PC-9 (cell line): Measurements from ENCODE around the gene TGFBR1. TPM values are rescaled to one million over a fixed set of nuclear protein-coding genes. Genes with fewer than 3 reads are reported as not detected.

Experiments used
- BruUV-seq: library from RNA; stranded (reverse); fragments of 400-500 nt; replicated peaks from 2 replicates; lab custom pipeline; 2021; lab: Mats Ljungman, UMichigan
- CTCF ChIA-PET: fragments of 300-600 bp; sonication (Branson Sonifier 250); formaldehyde crosslinking; loops from one replicate; lab custom pipeline; 2022; ENCODE audit warnings: antibody characterized with exemption; lab: Charles Lee
- POLR2A ChIA-PET: fragments of 300-600 bp; sonication (Branson Sonifier 250); formaldehyde crosslinking; loops from one replicate; lab custom pipeline; 2022; ENCODE audit warnings: antibody characterized with exemption; ENCODE audit not compliant: unreplicated experiment; lab: Charles Lee
- DNase-seq, 2 experiments: peaks; one replicate each; pipeline versions ENCODE4 v3.0.0 to v3.0.0-alpha.2; 2015 to 2022; ENCODE audit warnings: mixed read lengths in 1 of 2
- H2AFZ ChIP-seq: fragments of 200-600 bp; sonication (generic); 2 replicates; pipeline ENCODE4 v1.8.1; 2017; ENCODE audit warnings: antibody characterized with exemption
- H3F3A ChIP-seq: fragments of 200-600 bp; sonication (generic); 2 replicates; pipeline ENCODE4 v1.8.1; 2017; ENCODE audit warnings: antibody characterized with exemption, mild to moderate bottlenecking, low read depth; ENCODE audit not compliant: insufficient read depth
- H3K27ac ChIP-seq: fragments of 200-600 bp; sonication (generic); 2 replicates; pipeline ENCODE4 v1.6.1; 2016; ENCODE audit warnings: mixed run types
- H3K27me3 ChIP-seq: fragments of 200-600 bp; sonication (generic); 2 replicates; pipeline ENCODE4 v1.6.1; 2016; ENCODE audit warnings: low read depth, mixed run types; ENCODE audit not compliant: insufficient read depth
- H3K36me3 ChIP-seq: fragments of 200-600 bp; sonication (generic); 2 replicates; pipeline ENCODE4 v1.6.1; 2016; ENCODE audit warnings: low read depth, mixed run types
- H3K4me1 ChIP-seq: fragments of 200-600 bp; sonication (generic); replicated peaks from 2 replicates; pipeline ENCODE4 v1.6.1; 2016; ENCODE audit warnings: mixed run types; ENCODE audit not compliant: insufficient read depth
- H3K4me2 ChIP-seq: fragments of 200-600 bp; sonication (generic); 2 replicates; pipeline ENCODE4 v1.6.1; 2017; ENCODE audit warnings: mixed run types
- H3K4me3 ChIP-seq: fragments of 200-600 bp; sonication (generic); 2 replicates; pipeline ENCODE4 v1.6.1; 2016; ENCODE audit warnings: mixed run types
- H3K79me2 ChIP-seq: fragments of 200-600 bp; sonication (generic); 2 replicates; pipeline ENCODE4 v1.6.1; 2017; ENCODE audit warnings: low read depth, mixed run types
- H3K9me2 ChIP-seq: fragments of 200-600 bp; sonication (generic); 2 replicates; pipeline ENCODE4 v1.8.1; 2017; ENCODE audit warnings: mild to moderate bottlenecking; ENCODE audit not compliant: insufficient read depth
- H3K9me3 ChIP-seq: fragments of 200-600 bp; sonication (generic); 2 replicates; pipeline ENCODE4 v1.8.1; 2016; ENCODE audit warnings: low read depth; ENCODE audit not compliant: insufficient read depth
- H4K20me1 ChIP-seq: fragments of 200-600 bp; sonication (generic); 2 replicates; pipeline ENCODE4 v1.8.1; 2017; ENCODE audit not compliant: insufficient read depth
- CTCF ChIP-seq: fragments of 200-600 bp; sonication (generic); conservative IDR thresholded peaks from 2 replicates; pipeline ENCODE4 v1.6.1; 2017; ENCODE audit warnings: mixed run types, antibody characterized with exemption, mild to moderate bottlenecking, moderate library complexity
- EZH2 ChIP-seq: fragments of 200-600 bp; sonication (generic); IDR thresholded peaks from 2 replicates; pipeline ENCODE4 v1.8.0; 2017; ENCODE audit warnings: antibody characterized with exemption, low read depth
- intact Hi-C: fragments of 100-400 bp; cut with micrococcal nuclease; formaldehyde crosslinking; loops from one replicate; pipeline ENCODE4 v1.10.0; 2022; ENCODE audit not compliant: unreplicated experiment
- total RNA-seq: library from RNA; stranded (reverse); gene quantifications from 2 replicates; pipeline ENCODE4 v1.2.3, GENCODE V29; 2021

Gene TGFBR1
- total RNA-seq, 1 experiment from 2014 or later = 18.3 TPM

- H4K20me1 ChIP-seq = no peaks in the 10 kb centered on the region; the same call in 1 of the 2 replicates
- peaks cover 3% of the 10 kb centered on the region; the same call in 1 of the 2 replicates for H3K9me3 ChIP-seq
- no peaks in the 10 kb centered on the region for H3K36me3 ChIP-seq
- ChIA-PET POLR2A (no interaction called here), CTCF (interaction anchor here (0.6 kb wide), 1 partner anchor 26 kb away, joined by 3 read pairs; no protein-coding TSS in a partner anchor)
- no TSS peak for BruUV-seq
- H3F3A ChIP-seq = no peaks in the 10 kb centered on the region
- H3K4me2 ChIP-seq = no peak overlapping the region
- peaks cover 49% of the 10 kb centered on the region for H3K79me2 ChIP-seq
- DNase-seq = no peak
- H3K27ac ChIP-seq = no peak overlapping the region
- peaks cover 3% of the 10 kb centered on the region; the same call in 1 of the 2 replicates for H3K9me2 ChIP-seq
- H2AFZ ChIP-seq = no peak overlapping the region
- TF ChIP-seq CTCF (no peak), EZH2 (no peak)
- no peaks in the 10 kb centered on the region for H3K27me3 ChIP-seq
- intact Hi-C loops = no loop called here
- H3K4me3 ChIP-seq = no peak overlapping the region
- no peaks in the 10 kb centered on the region for H3K4me1 ChIP-seq
Observed at GRCh38 chr9:99113414-99114048, 8.6 kb downstream of the TGFBR1 start.

GRCh38 chr9:99114049-99114440, 9.1 kb downstream of the TGFBR1 start:
- H3K4me3 ChIP-seq = no peak overlapping the region
- H3K36me3 ChIP-seq = no peaks in the 10 kb centered on the region
- no peaks in the 10 kb centered on the region for H3F3A ChIP-seq
- H3K79me2 ChIP-seq = peaks cover 49% of the 10 kb centered on the region
- ChIA-PET POLR2A (no interaction called here), CTCF (interaction anchor here (0.6 kb wide), 1 partner anchor 25 kb away, joined by 3 read pairs; no protein-coding TSS in a partner anchor)
- H3K9me2 ChIP-seq = peaks cover 3% of the 10 kb centered on the region; the same call in 1 of the 2 replicates
- intact Hi-C loops = no loop called here
- H3K27me3 ChIP-seq = no peaks in the 10 kb centered on the region
- H3K4me1 ChIP-seq = no peaks in the 10 kb centered on the region
- H3K9me3 ChIP-seq = peaks cover 3% of the 10 kb centered on the region; the same call in 1 of the 2 replicates
- TF ChIP-seq CTCF (no peak), EZH2 (no peak)
- H3K4me2 ChIP-seq = no peak overlapping the region
- no peak overlapping the region for H2AFZ ChIP-seq
- no peaks in the 10 kb centered on the region; the same call in 1 of the 2 replicates for H4K20me1 ChIP-seq
- DNase-seq = no peak
- no peak overlapping the region for H3K27ac ChIP-seq
- no TSS peak for BruUV-seq

- no TSS peak for BruUV-seq
- H3K4me2 ChIP-seq = no peak overlapping the region
- POLR2A ChIA-PET = interaction anchor here (0.6 kb wide), 1 partner anchor 140 kb away, joined by 4 read pairs; no protein-coding TSS in a partner anchor
- H3K27me3 ChIP-seq = no peaks in the 10 kb centered on the region
- H3K27ac ChIP-seq = no peak overlapping the region
- H3K4me3 ChIP-seq = no peak overlapping the region
- no peaks in the 10 kb centered on the region; the same call in 1 of the 2 replicates for H4K20me1 ChIP-seq
- intact Hi-C loops = no loop called here
- H3K4me1 ChIP-seq = no peaks in the 10 kb centered on the region
- peaks cover 2% of the 10 kb centered on the region; the same call in 1 of the 2 replicates for H3K9me2 ChIP-seq
- H3K79me2 ChIP-seq = peaks cover 48% of the 10 kb centered on the region
- CTCF ChIA-PET = no interaction called here
- no peak overlapping the region for H2AFZ ChIP-seq
- H3F3A ChIP-seq = no peaks in the 10 kb centered on the region
- no peak for DNase-seq
- TF ChIP-seq EZH2 = no peak
- TF ChIP-seq CTCF = no peak
- peaks cover 3% of the 10 kb centered on the region; the same call in 1 of the 2 replicates for H3K9me3 ChIP-seq
- H3K36me3 ChIP-seq = no peaks in the 10 kb centered on the region
Observed at GRCh38 chr9:99114846-99115500, 10.1 kb downstream of the TGFBR1 start.
